GM19395 (cell line): ENCODE data around the gene KCNK13.

Experiments
- ATAC-seq: cut with Tn5 transposase; IDR thresholded peaks from one replicate; pipeline ENCODE4 v1.9.1; 2021; ENCODE audit warnings: mild to moderate bottlenecking, moderate library complexity; ENCODE audit not compliant: unreplicated experiment

Gene KCNK13

DNA sequence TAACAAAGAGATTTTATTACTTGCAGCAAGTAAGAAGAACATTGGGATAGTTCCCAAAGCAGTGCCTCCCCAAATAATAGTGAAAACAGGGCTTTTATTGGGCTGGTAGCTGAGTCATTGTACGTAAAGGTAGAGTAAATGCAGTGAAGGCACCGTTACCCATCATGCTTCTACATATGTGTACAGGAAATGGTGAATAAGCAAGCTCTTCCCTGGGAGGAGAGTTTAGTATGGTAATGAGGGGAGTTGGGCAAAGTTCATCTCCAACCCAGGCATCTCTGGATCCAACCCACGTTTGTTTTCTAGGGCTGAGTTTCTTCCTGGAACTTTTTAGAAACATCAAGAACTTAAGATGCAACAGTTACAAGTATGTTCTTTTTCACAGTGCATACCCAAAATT is 56.2 kb downstream of the KCNK13 start:
- no peak for ATAC-seq

DNA sequence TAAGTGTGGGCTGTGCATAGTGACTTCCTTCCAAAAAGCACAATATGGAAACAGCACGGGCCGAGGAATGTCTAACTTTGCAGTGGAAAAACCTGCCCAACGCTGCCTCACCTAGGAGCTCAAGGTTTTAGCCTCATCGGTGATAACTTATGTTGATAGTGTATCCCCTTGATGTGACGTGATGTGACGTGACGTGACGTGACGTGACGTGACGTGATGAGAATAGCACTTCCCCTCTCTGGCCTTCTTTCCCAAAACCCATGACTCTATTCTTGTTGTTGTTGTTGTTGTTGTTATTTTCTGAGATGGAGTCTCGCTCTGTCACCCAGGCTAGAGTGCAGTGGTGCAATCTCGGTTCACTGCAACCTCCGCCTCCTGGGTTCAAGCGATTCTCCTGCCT is 64.5 kb downstream of the KCNK13 start:
- ATAC-seq, result no peak

DNA sequence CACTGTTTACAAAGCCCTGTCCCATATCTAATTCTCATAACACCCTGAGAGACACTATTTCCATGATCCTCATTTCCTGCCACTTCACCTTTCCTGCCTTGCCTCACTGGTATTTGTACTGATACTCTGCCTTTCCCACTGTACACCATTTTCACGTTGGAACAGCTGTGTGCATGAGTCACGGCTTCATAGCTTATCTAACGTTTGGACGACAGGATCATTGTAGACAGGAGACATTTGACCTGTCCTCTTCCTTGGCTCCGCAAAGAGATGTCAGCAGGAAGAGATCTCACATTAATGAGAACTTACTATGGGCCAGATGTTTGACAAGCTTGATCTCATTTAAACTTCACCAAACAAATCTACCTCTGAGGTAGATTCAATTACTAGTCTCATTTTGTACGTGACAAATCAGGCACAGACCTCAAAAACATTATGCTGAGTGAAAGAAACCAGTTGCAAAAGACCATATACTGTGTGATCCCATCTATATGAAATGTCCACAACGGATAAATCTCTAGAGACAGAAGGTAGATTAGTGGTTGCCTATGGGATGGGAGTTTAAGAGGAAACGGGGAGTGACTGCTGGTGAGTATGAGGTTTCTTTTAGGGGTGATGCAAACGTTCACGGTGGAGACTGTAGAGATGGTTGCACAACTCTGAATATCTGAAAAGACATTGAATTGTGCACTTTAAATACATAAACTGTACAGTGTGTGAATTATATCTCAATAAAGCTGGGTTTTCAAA is 71.2 kb downstream of the KCNK13 start:
- ATAC-seq, result no peak

DNA sequence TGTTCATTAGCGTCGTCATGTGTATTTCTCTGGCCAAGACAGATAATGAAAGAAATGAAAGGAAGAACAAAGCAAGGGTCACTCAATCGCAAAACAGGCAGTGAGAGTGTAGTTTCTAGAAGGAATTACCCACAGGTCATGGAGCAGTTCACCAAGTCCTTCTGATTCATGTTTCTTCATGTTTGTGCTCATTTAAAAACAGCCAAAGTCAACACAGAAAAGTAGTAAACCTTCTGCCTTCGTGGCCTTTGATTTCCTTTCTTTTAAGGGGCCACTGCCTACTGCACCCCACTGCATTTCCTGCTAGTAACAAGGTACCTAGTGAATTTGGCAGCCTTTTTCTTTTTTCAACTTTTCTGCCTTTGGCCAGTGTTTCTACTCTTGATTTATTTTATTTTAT is 75.1 kb downstream of the KCNK13 start:
- no peak for ATAC-seq

DNA sequence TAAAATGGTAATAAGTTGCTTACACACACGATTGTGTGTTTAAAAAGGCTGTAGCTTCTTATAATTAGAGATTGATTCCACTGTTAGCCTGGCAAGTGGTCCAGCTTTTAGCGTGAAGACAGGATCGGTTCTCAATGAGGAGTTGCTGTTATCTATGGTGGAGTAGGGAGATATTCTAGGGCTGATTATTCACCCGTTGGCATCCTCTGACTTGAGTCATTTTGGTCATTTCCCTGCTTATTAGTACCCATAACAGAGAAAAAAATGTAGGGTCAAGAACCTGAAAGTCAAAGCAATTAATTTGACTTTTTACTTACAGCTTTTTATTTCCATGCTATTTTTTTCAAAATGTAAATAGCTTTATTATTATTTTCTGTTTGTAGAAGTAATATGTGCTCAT is 76.0 kb downstream of the KCNK13 start:
- ATAC-seq, result no peak

DNA sequence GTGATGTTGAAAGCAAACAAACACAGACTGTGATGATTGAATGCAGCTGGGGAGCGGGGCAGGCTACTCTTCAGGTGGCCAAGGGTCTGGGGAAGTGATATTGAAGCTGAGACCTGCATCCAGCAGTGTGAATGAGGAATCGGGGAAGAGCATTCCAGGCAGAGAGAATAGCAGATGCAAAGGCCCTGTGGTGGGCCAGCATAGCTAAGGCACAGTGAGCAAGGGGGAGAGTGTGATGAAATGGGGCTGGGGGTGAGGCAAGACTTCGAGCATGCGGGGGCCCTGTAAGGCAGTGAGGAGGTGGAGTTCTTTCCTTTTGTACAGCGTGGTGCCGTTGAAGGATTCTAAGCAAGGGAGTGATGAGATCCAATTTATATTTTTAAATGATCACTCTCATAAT is 77.4 kb downstream of the KCNK13 start:
- no peak for ATAC-seq

DNA sequence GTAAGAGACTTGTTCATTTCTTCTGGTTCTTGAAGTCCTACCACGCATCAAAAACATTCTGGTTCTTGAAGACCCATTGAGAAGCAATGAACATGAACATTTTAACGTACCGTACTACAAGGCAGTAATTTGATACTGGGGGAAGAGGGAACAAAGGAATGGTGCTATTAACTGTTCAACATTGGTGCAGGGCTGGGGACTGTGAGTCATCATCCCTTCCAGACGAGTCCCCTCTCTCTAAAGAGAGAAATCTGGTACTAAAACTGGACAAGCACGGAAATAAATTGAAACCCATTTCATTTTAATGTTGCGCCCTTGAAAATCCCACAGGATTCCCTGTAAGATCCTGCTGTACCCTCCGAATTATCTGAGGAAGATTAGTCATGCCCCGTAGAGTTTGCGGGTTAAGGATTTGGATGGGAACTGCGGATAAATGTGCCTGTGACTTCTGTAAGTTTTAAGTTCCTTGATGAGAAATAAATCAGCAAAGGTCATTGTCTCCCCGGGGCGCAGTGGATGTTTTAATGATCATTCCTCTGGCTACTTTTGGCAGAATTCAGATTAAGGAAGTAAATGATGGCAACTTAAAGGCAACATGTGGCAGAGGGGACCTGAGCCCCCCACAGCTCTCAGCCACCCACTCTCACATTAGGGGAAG is 78.6 kb downstream of the KCNK13 start:
- no peak for ATAC-seq

DNA sequence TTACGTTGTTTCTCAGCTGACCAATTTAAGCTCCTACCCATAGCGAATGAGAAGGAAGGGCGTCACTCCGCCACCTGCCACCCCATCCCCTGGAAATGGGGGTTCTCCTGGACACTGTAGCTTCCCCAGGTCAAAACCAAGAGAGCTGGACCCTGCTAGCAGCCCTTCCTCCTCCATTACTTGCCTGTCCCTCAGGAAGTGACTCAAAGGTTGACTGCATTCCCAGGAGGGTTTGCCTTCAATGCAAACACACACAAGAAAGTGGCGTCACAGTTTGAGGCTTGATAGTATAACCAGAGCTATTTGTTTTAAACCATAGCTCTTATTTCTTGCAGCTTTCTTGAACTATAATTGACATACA is 79.1 kb downstream of the KCNK13 start:
- no peak for ATAC-seq

DNA sequence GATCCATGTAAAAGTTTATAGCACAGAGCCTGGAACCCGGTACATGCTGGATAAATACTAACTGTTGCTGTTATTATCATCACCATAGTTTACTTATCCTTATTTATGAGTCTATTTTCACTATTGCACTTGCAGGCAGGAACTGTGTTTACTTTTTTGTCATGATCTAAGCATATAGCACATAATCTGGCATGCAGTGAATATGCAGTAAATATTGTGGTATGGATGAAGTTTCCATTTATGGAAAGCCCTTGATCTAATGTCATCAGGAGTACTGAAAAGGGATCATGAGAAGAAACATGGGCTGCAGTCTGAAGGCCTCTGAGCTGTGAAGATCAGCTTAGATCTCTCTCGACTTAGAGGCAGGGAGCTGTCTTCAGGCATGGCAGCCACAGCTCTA is 91.6 kb downstream of the KCNK13 start:
- ATAC-seq, result no peak

DNA sequence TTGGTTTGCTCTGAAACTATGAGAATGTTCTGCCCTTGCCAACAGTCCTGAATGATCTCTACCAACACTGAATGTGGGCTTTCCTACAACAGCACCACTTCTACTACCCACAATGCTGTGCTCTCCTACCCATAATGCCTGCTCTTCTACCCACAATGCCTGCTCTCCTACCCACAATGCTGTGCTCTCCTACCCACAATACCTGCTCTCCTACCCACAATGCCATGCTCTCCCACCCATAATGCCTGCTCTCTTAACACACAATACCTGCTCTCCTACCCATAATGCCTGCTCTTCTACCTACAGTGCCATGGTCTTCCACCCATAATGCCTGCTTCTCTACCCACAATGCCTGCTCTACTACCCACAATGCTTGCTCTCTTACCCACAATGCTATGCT is 92.3 kb downstream of the KCNK13 start:
- no peak for ATAC-seq

DNA sequence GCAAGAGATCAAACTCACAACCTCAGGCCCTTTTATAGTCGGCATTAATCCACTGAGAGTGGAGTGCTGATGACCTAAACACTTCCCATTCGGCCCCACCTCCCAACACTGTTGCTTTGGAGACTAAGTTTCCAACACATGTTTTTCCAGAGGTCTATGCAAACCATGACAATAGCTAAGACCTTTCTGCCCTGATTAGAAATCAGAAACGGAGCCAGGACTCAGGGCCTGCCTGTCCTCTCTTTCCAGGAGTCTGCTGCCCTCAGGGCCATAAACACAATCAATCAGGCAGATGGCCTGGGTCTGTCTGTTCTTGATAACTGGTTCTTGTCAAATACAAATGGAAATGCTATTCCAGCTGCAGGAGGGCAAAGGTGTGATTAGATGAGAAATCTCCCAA is 97.4 kb downstream of the KCNK13 start:
- no peak for ATAC-seq

DNA sequence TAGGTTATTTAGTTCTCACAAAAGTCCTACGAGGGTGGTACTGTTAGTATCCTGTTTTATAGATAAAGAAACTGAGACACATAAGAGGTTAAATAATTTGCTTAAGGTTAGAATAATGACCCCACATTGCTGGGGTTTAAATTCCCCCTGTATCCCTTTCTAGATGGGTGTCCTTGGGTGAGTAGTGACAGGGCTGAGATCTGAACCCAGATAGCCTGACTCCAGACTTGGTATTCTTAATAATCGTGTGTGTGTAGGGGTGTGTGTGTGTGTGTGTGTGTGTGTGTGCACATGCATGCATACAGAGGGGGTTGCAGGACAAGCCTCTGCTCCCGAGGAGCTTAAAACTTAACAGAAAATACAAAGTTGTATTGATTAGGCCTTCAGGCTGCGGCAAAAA is 97.9 kb downstream of the KCNK13 start:
- no peak for ATAC-seq

DNA sequence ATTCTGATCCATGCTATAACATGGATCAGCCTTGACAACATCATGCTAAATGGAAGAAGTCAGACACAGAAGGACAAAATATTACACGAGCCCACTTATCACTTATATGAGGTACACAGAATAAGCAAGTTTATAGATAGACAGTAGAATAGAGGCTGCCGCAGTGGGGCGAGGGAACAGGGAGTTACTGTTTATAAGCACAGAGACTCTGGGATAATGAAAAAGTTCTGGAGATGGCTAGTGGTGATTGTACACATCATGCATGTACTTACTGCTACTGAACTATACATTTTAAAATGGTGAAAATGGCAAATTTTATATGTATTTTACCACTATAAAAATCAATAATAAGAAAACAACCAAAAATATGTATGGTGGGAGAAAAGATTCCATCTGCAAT is 99.3 kb downstream of the KCNK13 start:
- ATAC-seq, result no peak

DNA sequence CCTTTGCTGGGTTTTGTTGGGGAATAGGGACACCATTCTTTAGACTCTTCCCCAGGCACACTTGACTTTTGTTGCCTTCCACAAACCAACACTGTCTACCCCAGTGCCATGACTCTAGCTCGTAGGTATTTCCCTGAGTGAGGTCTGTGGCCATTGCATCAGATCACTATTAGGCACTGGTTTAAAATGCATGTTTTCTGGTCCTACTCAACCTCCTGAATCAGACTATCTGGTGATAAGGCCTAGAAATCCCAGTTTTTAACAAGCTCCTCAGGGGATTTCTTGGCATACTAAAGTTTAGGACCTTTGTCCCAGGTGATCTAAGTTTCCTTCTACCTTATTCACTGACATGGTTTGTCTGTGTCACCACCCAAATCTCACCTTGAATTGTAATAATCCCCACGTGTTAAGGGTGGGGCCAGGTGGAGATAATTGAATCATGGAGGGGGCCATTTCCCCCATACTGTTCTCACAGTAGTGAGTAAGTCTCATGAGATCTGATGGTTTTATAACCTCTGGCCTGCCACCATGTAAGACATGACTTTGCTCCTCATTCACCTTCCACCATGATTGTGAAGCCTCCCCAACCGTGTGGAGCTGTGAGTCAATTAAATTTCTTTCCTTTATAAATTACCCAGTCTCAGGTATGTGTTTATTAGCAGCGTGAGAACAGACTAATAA is 106.8 kb downstream of the KCNK13 start:
- no peak for ATAC-seq

DNA sequence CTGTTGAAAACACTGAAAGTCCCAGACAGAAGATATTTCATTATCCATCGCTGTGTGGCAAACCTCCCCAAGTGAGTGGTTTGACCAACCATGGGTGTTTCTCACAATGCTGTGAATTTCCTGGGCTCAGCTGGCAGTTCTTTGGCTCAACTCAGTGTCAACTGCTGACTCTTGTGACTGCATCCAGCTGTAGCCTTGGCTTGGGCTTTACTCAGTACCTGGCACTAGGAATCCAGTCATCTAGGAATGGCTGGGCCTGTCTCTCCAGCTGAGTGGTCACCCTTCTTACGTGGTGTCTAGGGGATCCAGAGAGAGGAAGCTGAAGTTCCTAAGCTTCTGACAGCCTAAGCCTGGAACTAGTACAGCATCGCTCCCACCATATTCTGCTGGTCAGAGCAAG is 113.8 kb downstream of the KCNK13 start:
- ATAC-seq, result no peak

DNA sequence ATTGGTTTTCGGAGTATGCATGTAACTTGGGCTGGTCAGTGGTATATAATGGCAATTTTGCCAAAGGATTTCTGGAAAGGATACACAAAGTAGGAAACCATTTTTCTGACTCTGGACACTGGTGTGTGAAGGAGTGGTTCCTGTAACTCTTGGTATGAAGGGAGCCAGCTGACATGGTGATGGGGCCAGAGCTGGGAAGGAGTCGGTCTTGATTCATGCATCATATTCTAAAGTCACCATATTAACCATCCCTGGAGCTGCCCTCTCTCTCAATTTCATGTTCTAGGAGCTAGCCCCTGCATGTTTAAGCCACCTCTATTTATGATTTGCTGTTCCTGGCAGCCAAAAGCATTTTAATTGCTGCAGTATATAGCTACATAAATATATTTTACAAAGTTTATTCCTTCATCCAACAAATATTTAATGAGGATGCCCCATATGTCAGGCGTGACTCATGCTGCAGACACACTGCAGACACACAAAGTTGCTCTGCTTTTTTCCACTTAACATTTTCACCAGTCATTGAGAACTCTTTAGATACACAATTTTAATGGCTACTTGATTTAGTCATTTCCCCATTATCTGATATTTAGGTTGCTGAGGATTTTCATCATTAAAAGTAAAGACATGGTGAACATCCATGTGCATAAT is 115.9 kb downstream of the KCNK13 start:
- no peak for ATAC-seq

DNA sequence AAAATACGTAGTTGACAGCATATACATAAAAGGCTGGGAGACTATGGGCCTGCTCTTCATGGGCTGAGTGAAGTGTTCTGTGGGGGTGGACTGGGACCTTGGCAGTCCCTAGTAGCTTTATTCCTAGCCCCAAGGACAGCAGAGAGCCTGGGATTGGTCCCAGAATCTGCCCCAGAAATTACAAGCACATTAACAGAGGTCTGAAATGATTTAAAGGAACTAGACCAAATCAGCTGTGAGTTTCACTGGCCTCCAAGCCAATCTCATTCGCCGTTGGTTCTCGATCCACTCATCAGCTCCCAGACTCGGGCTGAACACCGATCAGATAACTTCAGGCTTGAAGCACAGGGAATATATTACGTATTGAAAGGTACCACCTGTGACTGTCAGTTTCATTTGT is 117.6 kb downstream of the KCNK13 start:
- no peak for ATAC-seq

DNA sequence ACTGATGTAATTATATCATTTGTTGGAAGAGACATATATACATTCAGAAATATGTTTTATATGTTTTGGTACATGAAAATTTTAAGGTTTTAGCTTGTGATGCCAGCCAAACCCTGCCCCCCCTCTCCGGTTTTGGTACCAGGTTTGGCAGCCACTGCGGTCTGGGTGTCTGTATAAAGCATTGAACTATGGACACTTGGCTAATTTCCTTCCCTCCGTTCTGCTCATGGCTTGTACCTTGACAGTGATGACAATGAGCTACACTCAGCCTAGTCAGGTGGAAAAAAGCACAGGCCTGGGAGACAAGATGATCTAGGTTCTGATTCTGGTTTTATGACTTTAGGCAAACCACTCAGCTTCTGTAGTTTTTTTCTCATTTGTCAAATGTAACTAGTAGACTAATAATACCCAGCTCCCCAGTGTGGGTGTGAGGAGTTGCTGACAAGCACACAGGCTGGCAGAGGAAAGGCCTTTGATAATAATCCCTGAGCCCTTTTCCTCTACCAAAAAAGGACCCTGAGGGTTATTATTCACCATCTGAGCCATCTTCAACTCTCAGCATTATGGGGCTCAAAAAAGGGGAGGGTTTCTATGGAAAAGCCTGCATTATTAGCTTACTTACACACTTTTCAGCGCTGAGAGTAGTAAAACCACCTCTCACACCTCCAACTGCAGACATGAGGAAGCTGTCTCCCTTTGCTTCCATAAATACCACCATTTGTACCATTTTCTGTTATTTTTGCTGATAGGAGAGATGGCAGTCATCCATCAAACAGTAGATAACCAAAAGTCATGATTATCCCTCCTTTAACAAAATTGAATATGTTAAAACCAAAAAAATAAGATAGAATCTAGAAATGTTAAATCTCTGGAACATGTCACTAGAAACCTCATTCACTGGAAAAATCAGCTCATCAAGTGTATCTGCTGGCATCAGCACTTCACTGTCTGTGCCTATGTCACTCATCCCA is 118.3 kb downstream of the KCNK13 start:
- ATAC-seq, result no peak

DNA sequence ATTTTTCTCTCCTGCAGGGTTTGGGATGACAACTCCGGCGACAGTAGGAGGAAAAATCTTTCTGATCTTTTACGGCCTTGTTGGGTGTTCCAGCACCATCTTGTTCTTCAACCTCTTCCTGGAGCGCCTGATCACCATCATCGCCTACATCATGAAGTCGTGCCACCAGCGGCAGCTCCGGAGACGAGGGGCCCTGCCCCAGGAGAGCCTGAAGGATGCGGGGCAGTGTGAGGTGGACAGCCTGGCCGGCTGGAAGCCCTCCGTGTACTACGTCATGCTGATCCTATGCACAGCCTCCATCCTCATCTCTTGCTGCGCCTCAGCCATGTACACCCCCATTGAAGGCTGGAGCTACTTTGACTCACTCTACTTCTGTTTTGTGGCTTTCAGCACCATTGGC is 122.3 kb downstream of the KCNK13 start:
- ATAC-seq, result no peak

DNA sequence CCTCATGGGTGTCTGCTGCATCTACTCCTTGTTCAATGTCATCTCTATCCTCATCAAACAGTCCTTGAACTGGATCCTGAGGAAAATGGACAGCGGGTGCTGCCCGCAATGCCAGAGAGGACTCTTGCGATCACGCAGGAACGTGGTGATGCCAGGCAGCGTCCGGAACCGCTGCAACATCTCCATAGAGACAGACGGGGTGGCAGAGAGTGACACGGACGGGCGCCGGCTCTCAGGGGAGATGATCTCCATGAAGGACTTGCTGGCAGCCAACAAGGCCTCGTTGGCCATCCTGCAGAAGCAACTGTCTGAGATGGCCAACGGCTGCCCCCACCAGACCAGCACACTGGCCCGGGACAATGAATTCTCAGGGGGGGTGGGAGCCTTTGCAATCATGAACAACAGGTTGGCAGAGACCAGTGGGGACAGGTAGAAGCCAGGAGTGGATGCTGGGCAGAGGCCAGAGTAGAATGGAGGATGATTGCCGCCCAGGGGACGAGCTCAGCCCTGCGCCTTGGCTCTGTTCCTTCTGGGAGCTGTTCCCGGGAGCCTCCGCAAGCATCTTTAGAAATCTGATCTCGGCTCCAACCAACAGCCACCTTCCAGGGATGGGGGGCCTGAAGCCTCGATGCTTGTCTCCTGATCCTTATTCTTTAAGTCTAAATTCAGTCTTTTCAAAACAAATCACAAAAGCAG is 122.9 kb downstream of the KCNK13 start:
- no peak for ATAC-seq
